ENCODE measurements around the gene ZCCHC17.

ZCCHC17 gene

GRCh38 chr1:31306278-31306677 lies 9.4 kb downstream of the ZCCHC17 start:
- no peak for DNase-seq (ENCODE audit: low spot score)

- DNase-seq (ENCODE audit: low spot score), result no peak
These were observed 11.2 kb downstream of the ZCCHC17 start for GRCh38 chr1:31308036-31308435.

- no peak for DNase-seq (ENCODE audit: low spot score)
These were observed 13.4 kb downstream of the ZCCHC17 start for GRCh38 chr1:31310198-31310597.

GRCh38 chr1:31315902-31316301 lies 19.1 kb downstream of the ZCCHC17 start:
- no peak for DNase-seq (ENCODE audit: low spot score)

- DNase-seq (ENCODE audit: low spot score), result no peak
These were observed 21.3 kb downstream of the ZCCHC17 start for GRCh38 chr1:31318146-31318545.

- no peak for DNase-seq (ENCODE audit: low spot score)
These were observed 27.3 kb downstream of the ZCCHC17 start for GRCh38 chr1:31324093-31324492.

- DNase-seq (ENCODE audit: low spot score), result no peak
These were observed 28.2 kb downstream of the ZCCHC17 start for GRCh38 chr1:31324992-31325391.

- no peak for DNase-seq (ENCODE audit: low spot score)
These were observed 29.6 kb downstream of the ZCCHC17 start for GRCh38 chr1:31326461-31326860.

- DNase-seq (ENCODE audit: low spot score), result no peak
These were observed 30.5 kb downstream of the ZCCHC17 start for GRCh38 chr1:31327381-31327780.

- peak; percentile 17 for DNase-seq (ENCODE audit: low spot score)
These were observed 38.2 kb downstream of the ZCCHC17 start for GRCh38 chr1:31335007-31335406.

GRCh38 chr1:31336687-31337467 lies 40.0 kb downstream of the ZCCHC17 start:
- DNase-seq (ENCODE audit: low spot score), result no peak

GRCh38 chr1:31344503-31344902 lies 47.7 kb downstream of the ZCCHC17 start:
- DNase-seq (ENCODE audit: low spot score), result no peak

GRCh38 chr1:31345635-31346034 lies 48.8 kb downstream of the ZCCHC17 start:
- DNase-seq (ENCODE audit: low spot score), result no peak

- no peak for DNase-seq (ENCODE audit: low spot score)
These were observed 50.0 kb downstream of the ZCCHC17 start for GRCh38 chr1:31346785-31347184.

GRCh38 chr1:31348449-31348848 lies 51.6 kb downstream of the ZCCHC17 start:
- no peak for DNase-seq (ENCODE audit: low spot score)

GRCh38 chr1:31354283-31354682 lies 57.5 kb downstream of the ZCCHC17 start:
- DNase-seq (ENCODE audit: low spot score), result no peak

- no peak for DNase-seq (ENCODE audit: low spot score)
These were observed 59.6 kb downstream of the ZCCHC17 start for GRCh38 chr1:31356427-31356826.

- DNase-seq (ENCODE audit: low spot score), result no peak
These were observed 64.8 kb downstream of the ZCCHC17 start for GRCh38 chr1:31361607-31362006.

GRCh38 chr1:31362032-31362431 lies 65.2 kb downstream of the ZCCHC17 start:
- DNase-seq (ENCODE audit: low spot score), result no peak

GRCh38 chr1:31364561-31365250 lies 67.9 kb downstream of the ZCCHC17 start:
- DNase-seq (ENCODE audit: low spot score), result no peak

GRCh38 chr1:31366796-31367195 lies 70.0 kb downstream of the ZCCHC17 start:
- no peak for DNase-seq (ENCODE audit: low spot score)

- no peak for DNase-seq (ENCODE audit: low spot score)
These were observed 71.8 kb downstream of the ZCCHC17 start for GRCh38 chr1:31368611-31369107.

GRCh38 chr1:31370021-31370420 lies 73.2 kb downstream of the ZCCHC17 start:
- DNase-seq (ENCODE audit: low spot score), result no peak

Measured in CD4-positive, alpha-beta T cell treated with Interleukin-2 at 100 ng/mL for 4 hours (primary cell).